ENCODE results near the gene SGF29.

DNA sequence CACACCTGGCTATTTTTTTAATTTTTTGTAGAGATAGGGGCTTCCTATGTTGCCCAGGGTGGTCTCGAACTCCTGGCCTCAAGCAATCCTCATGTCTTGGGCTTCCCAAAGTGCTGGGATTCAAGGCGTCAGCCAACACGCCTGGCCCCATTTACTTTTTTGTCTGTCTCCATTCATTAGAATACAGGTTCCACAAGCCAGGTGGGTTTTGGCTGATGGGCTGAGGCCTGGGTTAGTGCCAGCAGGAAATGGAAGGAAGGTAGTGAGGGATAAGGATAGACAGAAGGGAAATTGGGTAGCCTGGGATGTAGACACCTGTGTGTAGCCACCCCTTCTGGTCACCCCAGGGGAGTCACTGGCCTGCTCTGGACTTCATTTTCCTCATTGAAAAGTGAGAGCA is 42.7 kb upstream of the SGF29 start:
- TF ChIP-seq, protein P1, sequence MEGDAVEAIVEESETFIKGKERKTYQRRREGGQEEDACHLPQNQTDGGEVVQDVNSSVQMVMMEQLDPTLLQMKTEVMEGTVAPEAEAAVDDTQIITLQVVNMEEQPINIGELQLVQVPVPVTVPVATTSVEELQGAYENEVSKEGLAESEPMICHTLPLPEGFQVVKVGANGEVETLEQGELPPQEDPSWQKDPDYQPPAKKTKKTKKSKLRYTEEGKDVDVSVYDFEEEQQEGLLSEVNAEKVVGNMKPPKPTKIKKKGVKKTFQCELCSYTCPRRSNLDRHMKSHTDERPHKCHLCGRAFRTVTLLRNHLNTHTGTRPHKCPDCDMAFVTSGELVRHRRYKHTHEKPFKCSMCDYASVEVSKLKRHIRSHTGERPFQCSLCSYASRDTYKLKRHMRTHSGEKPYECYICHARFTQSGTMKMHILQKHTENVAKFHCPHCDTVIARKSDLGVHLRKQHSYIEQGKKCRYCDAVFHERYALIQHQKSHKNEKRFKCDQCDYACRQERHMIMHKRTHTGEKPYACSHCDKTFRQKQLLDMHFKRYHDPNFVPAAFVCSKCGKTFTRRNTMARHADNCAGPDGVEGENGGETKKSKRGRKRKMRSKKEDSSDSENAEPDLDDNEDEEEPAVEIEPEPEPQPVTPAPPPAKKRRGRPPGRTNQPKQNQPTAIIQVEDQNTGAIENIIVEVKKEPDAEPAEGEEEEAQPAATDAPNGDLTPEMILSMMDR (IDR thresholded peaks at IDR 0.05): no peak
- TF ChIP-seq CHD4 (IDR thresholded peaks at IDR 0.05; ENCODE audit: borderline replicate concordance) (no peak), RFX5 (IDR thresholded peaks at IDR 0.05) (no peak), CHD2 (IDR thresholded peaks at IDR 0.05; ENCODE audit: low read length, partially characterized antibody) (no peak)

All from A549 (cell line).